K562 (cell line): ENCODE results near the gene MRPL41. TPM values are rescaled to one million over a fixed set of nuclear protein-coding genes. Genes with fewer than 3 reads are reported as not detected.

Experiments used
- ATF3 ChIP-seq, 2 experiments: fragments of 450-650 bp in 1 of 2; sonication (generic) in 1 of 2; formaldehyde crosslinking in 1 of 2; IDR thresholded peaks in 1 of 2; conservative IDR thresholded peaks in 1 of 2; 2 replicates each; pipeline versions ENCODE4 v1.6.1 to v1.8.1; 2016 to 2023; ENCODE audit warnings: mild to moderate bottlenecking in 2 of 2, moderate library complexity in 2 of 2, inconsistent platforms in 1 of 2, missing genetic modification reagents in 1 of 2
- BCOR ChIP-seq: fragments of 450-650 bp; IDR thresholded peaks from 2 replicates; pipeline ENCODE4 v1.6.1; 2016
- CEBPB ChIP-seq: fragments of 450-650 bp; IDR thresholded peaks from 2 replicates; pipeline ENCODE4 v1.6.1; 2016; ENCODE audit warnings: missing genetic modification characterization, missing compliant biosample characterization
- CREB1 ChIP-seq, 2 experiments: sonication (generic) in 1 of 2; formaldehyde crosslinking in 1 of 2; IDR thresholded peaks; 2 replicates each; pipeline versions ENCODE4 v1.6.1 to v1.8.0; 2012 to 2022; ENCODE audit warnings: inconsistent platforms in 1 of 2, mild to moderate bottlenecking in 1 of 2, missing genetic modification reagents in 1 of 2, moderate library complexity in 1 of 2
- CXXC5 ChIP-seq: fragments of 250-450 bp; sonication (Bioruptor Pico); IDR thresholded peaks from 2 replicates; pipeline ENCODE4 v1.8.0; 2022; ENCODE audit warnings: inconsistent platforms, mild to moderate bottlenecking, moderate library complexity
- EP300 ChIP-seq: IDR thresholded peaks from 2 replicates; pipeline ENCODE4 v1.6.1; 2012; ENCODE audit warnings: low read length, improper control_type of control experiment
- FOXM1 ChIP-seq, 2 experiments: fragments of 450-650 bp in 1 of 2; sonication (generic) in 1 of 2; formaldehyde crosslinking in 1 of 2; IDR thresholded peaks; 2 replicates each; pipeline versions ENCODE4 v1.6.1 to v1.9.0; 2017 to 2022; ENCODE audit warnings: low read depth in 2 of 2, mild to moderate bottlenecking in 2 of 2, missing genetic modification reagents in 1 of 2, moderate library complexity in 1 of 2
- HDAC3 ChIP-seq: fragments of 450-650 bp; IDR thresholded peaks from 2 replicates; pipeline ENCODE4 v1.6.1; 2018; ENCODE audit warnings: borderline replicate concordance, mild to moderate bottlenecking, moderate library complexity; ENCODE audit not compliant: partially characterized antibody
- HMBOX1 ChIP-seq: sonication (generic); IDR thresholded peaks from 2 replicates; pipeline ENCODE4 v1.6.1; 2016
- MNT ChIP-seq, 2 experiments: fragments of 450-650 bp; conservative IDR thresholded peaks; 2 replicates each; pipeline ENCODE4 v1.6.1; 2017; ENCODE audit warnings: mild to moderate bottlenecking in 2 of 2, moderate library complexity in 2 of 2
- RBM22 ChIP-seq: fragments of 200-400 bp; formaldehyde crosslinking; IDR thresholded peaks from 2 replicates; pipeline ENCODE4 v1.6.1; 2018; ENCODE audit warnings: low read length, low read depth; ENCODE audit not compliant: poor library complexity, severe bottlenecking
- RBM39 ChIP-seq: fragments of 200-400 bp; formaldehyde crosslinking; optimal IDR thresholded peaks from 2 replicates; pipeline ENCODE3; 2018; ENCODE audit warnings: low read depth, low read length
- SMAD1 ChIP-seq: fragments of 150-350 bp; IDR thresholded peaks from 2 replicates; pipeline ENCODE4 v1.6.1; 2014; ENCODE audit warnings: low read length, low read depth; ENCODE audit not compliant: partially characterized antibody
- SMARCA5 ChIP-seq: fragments of 450-650 bp; IDR thresholded peaks from 2 replicates; pipeline ENCODE4 v1.6.1; 2016
- SUPT5H ChIP-seq: fragments of 450-650 bp; IDR thresholded peaks from 2 replicates; pipeline ENCODE4 v1.6.1; 2016
- TAF1 ChIP-seq: IDR thresholded peaks from 2 replicates; pipeline ENCODE4 v1.6.1; 2011; ENCODE audit warnings: mild to moderate bottlenecking, low read length, moderate library complexity; ENCODE audit not compliant: insufficient read depth, control insufficient read depth, severe bottlenecking; ENCODE audit errors: extremely low read depth
- USF2 ChIP-seq: sonication (generic); formaldehyde crosslinking; IDR thresholded peaks from 2 replicates; pipeline ENCODE4 v1.5.0; 2020; ENCODE audit warnings: missing genetic modification reagents
- VEZF1 ChIP-seq: fragments of 200-800 bp; sonication (Bioruptor generic); IDR thresholded peaks from 2 replicates; pipeline ENCODE4 v1.6.1; 2017; ENCODE audit warnings: missing genetic modification characterization, missing compliant biosample characterization
- ZBTB2 ChIP-seq: fragments of 450-650 bp; IDR thresholded peaks from 2 replicates; pipeline ENCODE4 v1.6.1; 2016; ENCODE audit warnings: antibody characterized with exemption
- ZFP1 ChIP-seq: fragments of 450-650 bp; formaldehyde crosslinking; IDR thresholded peaks from 2 replicates; pipeline ENCODE4 v1.4.0; 2020; ENCODE audit warnings: mild to moderate bottlenecking, mixed read lengths
- ZKSCAN8 ChIP-seq: fragments of 200-800 bp; sonication (Bioruptor generic); IDR thresholded peaks from 2 replicates; pipeline ENCODE4 v1.6.1; 2016; ENCODE audit warnings: missing genetic modification characterization, missing compliant biosample characterization
- ZNF12 ChIP-seq: sonication (generic); formaldehyde crosslinking; IDR thresholded peaks from 2 replicates; pipeline ENCODE4 v1.4.0; 2020; ENCODE audit warnings: mild to moderate bottlenecking, missing genetic modification reagents
- polyA plus RNA-seq, 8 experiments: library from polyadenylated mRNA; depleted of rRNA in 4 of 8; stranded (reverse) in 5 of 8; unstranded in 3 of 8; fragments of >200 nt; fragmentation: Nextera tagmentation in 2 of 8; fragmentation: Illumina TruSeq in 1 of 8; extraction: Ambion mirVana in 2 of 8; extraction: Trizol in 1 of 8; gene quantifications; 2 replicates each; pipeline versions ENCODE4 v1.2.1 to v1.2.3, GENCODE V29; 2011 to 2014; ENCODE audit warnings: inconsistent platforms in 1 of 8, missing spikeins in 1 of 8
- total RNA-seq, 7 experiments: library from RNA; depleted of rRNA in 6 of 7; stranded (reverse); fragments of >200 nt in 6 of 7; fragmentation: Illumina TruSeq in 2 of 7; extraction: Trizol in 2 of 7; gene quantifications; 2 replicates each; pipeline versions ENCODE4 v1.2.1 to v1.2.3, GENCODE V29; 2011 to 2021; ENCODE audit warnings: low replicate concordance in 1 of 7

MRPL41 gene
- total and polyA plus RNA-seq, 9 of the 15 experiments (the other 6 are each of a cell fraction or from before 2014, with no cell fraction given), result 2.6 to 259 (median 21.6) TPM

- TF ChIP-seq CEBPB (tag) (no peak), SMARCA5 (no peak), SUPT5H (no peak), HMBOX1 (no peak), CXXC5 (CRISPR knock-in tag) (peak; percentile 56), ZFP1 (CRISPR knock-in tag) (no peak), ZKSCAN8 (no peak), RBM22 (no peak), RBM39 (no peak), VEZF1 (CRISPR knock-in tag) (peak; percentile 66; the same call in 1 of the 2 replicates), BCOR (no peak), MNT (conservative IDR thresholded peaks at IDR 0.05) (0 out of 4 replicates have a peak, but pooled peaks of 1 of the 2 experiments have one; percentile 45), FOXM1 (IDR thresholded peaks at IDR 0.05; ENCODE audit: low read depth) (no peak), FOXM1 (CRISPR knock-in tag; IDR thresholded peaks at IDR 0.05; ENCODE audit: low read depth) (no peak), ZBTB2 (no peak), USF2 (CRISPR knock-in tag) (no peak), SMAD1 (no peak), CREB1 (IDR thresholded peaks at IDR 0.05) (no peak), CREB1 (CRISPR knock-in tag; IDR thresholded peaks at IDR 0.05) (no peak), ATF3 (IDR thresholded peaks at IDR 0.05) (peak; percentile 71), ATF3 (CRISPR knock-in tag; conservative IDR thresholded peaks at IDR 0.05) (no peak), EP300 (peak; percentile 26; the same call in 1 of the 2 replicates), ZNF12 (CRISPR knock-in tag) (no peak), TAF1 (no peak), HDAC3 (no peak)
These were observed 23.7 kb downstream of the MRPL41 start (continued) for GRCh38 chr9:137575364-137575715.
